GM19452 (cell line): ENCODE results near the gene ADGRD1.

ENCODE experiments used
- ATAC-seq: cut with Tn5 transposase; IDR thresholded peaks from one replicate; pipeline ENCODE4 v1.9.1; 2021; ENCODE audit not compliant: unreplicated experiment

Gene ADGRD1

DNA sequence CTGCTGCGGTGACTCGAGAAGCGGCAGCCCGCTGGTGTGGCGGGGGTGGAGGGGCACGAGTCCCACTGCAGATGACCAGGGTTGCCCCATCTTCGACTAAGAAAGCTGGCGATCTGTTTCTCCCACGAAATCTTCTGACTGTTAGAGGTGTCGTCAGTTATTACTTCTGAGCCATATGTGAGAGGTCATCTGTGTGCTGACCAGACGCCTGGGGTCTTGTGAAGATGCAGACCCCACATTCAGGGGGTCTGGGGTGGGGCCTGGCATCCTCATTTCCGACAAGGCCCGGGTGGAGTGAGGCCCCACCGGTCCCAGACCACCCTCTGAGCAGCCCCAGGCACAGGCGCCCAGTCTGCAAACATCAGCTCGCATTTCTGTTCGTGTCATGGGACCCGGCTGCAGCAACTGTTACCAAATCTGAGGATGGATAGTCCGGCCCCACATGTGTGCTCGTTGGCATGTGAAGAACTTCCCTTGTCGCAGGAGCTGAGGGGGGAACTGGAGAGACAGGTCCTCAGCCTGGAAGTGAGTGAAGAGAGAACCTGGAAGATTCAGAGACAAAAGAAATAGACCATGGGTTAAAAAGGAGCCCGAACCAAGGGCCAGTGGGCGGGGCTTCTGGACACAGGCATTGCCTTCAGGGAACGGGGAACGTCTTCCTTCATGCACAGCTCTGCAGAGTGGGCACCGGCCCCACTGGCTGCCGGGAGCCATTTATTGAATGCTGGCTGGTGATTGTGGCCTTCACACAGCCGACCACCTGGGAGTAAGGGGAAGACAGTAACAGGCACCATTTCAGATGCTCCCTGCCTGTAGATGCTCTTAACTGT lies 135.2 kb downstream of the ADGRD1 start:
- ATAC-seq = no peak

DNA sequence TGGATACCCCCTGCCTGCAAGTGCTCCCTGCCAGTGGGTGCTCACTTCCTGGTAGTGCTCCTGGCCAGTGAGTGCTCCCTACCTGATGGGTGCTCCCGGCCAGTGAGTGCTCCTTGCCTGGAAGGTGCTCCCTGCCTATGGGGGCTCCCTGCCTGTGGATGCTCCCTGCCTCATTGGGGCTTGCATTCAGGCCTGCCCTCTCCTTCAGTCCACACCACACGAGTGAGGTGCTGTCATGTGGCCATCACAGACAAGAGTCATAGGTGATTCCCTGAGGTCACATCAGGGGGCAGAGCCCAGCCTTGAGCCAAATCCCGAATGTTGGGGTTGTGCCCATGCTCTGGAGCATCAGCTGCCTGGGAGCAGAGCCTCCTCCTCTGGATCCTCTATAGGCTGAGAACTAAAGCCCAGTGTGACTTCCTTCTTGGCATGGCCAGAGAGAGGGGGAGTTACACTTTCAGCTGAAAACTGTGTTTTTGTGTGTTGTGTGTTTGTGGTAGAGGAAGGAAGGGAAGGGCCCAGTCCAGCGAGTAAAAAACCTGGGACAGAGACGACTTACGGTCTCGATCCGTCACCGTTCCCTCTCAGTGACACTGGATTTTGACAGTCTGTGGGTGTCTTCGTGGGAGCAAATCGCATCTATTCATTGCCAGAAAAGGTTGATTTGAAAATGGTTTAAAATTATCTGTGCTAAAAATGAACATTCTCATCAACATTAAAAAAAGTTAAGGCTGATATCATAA lies 136.0 kb downstream of the ADGRD1 start:
- no peak for ATAC-seq

DNA sequence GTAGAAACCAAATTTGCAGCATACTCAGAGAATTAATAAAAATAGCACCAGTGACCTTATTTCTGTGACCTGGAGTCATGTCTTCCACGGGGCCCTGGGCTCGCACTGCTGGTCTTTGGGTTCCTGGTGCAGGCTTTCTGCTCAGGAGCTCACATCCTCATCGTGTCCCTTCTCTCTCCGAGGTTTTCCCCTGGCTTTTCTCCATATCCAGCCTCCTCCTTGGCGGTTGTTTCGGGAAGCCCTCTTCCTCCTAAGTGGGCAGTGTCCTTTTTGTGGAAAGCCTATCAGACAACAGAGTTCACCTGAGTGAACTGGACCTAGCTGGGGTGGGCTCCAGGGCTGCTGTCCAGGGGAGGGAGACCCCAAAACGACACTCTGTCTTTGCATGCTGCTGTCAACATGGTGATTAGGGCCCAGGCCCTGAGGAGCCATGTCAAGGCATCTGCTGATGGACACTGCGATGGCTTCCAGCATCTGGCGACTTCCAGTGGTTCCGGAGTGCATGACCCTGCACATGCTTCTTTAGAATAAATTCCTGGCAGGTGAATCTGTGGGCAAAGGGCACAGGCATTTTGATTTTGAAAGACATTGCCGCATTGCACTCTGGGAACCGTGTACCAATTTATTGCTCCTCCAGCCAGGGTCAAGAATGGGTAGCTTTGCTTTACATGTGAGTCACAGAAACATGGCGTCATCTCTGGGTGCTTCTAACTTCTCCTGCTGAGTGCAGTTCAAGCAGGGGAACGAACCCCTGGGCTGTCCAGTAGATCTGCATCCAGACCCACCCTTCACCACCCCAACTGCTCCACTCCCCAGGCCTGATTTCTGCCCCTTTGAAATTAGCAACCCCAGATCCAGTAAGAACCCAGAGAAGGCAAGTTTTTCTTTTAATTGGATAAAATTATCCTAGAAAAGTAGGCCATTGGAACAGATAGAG lies 136.8 kb downstream of the ADGRD1 start:
- ATAC-seq = no peak

DNA sequence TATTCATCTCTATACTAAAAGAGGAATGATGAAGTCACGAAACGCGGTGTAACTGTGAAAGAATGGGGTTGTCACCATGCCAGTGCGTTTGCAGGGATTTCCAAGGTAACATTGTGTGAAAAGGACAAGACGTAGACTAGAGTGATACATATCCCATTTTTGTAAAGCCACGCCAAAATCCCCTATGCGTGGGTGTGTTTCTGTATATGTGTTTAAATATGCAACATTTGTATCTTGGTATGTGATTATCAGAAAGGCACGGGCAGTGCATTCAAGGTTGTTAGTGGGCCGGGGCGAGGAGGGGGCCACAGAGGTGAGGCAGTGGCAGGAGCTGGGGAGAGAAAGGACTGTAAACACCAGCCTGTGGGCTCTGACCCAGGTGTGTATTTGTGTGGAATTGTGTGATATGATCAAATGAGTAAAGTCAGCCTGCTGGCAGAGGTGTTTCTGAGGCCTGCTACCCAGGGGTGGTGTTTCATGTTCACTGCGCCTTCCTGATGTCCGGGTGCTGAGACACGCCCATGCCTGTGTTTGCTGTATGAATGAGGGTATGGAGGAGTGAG lies 137.8 kb downstream of the ADGRD1 start:
- ATAC-seq = no peak

DNA sequence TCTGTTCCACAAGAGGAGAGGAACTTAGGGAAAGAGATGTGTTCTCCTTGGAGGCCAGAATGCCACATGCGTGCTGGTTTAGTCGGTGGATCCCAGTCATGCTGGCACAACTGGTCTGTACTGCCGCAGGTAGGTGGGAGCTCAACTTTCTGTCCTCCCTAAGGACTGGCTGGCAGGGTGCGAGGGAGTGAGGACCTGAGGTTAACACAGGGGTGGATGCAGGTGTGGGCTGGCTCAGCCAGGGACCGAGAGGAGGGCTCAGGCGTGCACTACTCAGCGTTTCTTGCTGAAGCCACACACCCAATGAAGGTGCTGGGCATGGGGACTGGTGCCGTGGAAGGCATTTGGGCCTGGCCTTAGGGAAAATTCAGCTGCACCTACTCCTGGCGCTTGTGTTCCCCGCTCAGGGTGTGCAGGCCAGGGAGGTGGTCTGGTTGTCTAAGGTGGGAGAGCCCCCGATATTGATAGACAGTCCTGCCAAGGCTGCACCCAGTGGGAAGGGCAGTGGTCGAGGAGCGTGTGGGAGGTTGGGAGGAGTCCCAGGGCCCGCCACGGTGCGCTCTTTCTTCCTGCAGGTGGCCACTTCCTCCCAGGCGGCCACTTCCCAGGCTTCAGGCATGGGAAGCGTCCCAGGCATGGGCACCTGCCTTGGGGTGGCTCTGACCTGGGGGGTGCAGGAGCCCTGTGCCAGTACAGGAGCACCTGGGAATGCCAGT lies 138.4 kb downstream of the ADGRD1 start:
- ATAC-seq = no peak

DNA sequence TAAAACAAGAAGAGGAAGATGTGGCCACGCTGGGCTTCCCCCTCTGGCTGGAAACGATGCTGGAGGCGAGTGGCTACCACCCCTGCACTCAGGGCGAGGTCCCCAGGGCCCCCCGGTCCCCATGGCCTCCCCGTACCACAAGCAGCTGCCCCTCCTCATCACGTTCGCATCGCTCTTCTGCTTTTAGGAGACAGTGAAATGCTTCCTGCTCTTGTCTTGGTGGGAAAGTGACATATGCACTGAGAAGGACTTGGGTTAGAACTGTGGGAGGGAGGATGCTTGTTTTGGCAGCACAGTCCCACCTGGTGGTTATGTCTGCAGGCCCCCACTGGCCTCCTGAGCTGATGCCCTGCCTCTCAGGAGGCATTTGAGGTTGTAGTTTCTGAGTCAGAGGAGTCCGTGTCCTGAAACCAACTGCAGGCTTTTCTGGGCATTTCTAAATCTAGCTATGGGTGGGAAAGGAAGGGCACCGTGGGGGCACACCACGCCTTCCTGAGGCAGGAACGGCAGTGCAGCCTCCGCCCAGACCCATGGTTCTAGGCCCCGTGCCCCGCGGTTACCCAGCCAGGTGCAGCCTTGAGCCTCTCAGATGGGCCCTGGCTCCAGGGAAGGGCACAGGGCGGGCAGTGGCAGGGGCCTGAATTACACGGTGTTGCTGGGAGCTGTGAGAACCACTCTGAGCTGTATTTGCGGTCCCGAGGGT lies 139.3 kb downstream of the ADGRD1 start:
- peak; percentile 74 for ATAC-seq

DNA sequence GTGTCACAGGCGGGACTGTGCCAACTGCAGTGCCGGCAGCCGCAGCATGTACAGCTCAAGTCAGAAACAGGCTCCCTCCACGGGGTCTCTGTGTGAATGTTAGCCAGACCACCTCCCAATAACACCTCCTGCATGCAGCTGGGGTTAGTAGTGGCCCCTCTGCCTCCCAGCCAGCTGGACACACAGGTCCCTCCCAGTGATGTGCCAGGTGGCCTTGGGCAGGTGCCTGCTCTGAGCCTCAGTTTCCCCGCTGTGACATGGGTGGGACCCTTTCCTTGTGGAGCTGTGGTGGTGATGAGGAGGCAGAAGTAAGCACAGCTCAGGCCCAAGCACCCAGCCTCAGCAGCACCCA lies 139.9 kb downstream of the ADGRD1 start:
- ATAC-seq = no peak

DNA sequence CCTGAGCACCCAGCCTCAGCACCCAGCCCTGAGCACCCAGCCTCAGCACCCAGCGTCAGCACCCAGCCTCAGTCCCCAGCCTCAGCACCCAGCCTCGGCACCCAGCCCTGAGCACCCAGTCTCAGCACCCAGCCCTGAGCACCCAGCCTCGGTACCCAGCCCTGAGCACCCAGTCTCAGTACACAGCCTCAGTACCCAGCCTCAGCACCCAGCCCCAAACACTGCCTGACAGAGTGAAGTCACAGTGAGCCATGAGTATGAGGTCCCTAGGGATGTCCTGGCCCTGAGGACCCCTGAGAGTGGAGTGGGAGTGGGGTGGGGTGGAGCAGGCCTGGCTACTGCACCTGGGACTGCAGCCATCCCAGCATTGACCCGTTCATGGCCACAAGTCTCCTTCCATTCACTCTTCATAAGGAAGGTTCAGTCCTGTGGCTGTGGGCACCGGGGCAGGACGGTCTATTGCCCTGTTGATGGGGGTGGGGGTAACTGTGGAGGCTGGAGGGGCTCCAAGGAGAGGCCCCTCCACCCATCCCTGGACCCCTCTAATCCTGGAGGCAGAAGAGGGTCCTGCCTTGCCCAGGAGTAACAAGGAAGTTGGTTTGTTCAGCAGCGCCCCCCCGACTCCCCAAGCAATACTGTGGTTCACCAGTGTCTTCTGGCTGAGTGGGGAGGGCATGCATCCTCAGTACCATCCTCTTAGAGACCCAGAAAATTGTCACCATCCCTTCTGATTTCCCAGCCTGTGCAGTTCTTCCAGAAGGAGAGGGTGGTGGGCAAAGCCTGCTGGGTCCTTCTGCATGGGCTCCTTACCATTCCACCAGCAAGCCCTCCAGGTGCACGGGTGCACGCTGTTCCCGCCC lies 140.5 kb downstream of the ADGRD1 start:
- ATAC-seq = no peak

DNA sequence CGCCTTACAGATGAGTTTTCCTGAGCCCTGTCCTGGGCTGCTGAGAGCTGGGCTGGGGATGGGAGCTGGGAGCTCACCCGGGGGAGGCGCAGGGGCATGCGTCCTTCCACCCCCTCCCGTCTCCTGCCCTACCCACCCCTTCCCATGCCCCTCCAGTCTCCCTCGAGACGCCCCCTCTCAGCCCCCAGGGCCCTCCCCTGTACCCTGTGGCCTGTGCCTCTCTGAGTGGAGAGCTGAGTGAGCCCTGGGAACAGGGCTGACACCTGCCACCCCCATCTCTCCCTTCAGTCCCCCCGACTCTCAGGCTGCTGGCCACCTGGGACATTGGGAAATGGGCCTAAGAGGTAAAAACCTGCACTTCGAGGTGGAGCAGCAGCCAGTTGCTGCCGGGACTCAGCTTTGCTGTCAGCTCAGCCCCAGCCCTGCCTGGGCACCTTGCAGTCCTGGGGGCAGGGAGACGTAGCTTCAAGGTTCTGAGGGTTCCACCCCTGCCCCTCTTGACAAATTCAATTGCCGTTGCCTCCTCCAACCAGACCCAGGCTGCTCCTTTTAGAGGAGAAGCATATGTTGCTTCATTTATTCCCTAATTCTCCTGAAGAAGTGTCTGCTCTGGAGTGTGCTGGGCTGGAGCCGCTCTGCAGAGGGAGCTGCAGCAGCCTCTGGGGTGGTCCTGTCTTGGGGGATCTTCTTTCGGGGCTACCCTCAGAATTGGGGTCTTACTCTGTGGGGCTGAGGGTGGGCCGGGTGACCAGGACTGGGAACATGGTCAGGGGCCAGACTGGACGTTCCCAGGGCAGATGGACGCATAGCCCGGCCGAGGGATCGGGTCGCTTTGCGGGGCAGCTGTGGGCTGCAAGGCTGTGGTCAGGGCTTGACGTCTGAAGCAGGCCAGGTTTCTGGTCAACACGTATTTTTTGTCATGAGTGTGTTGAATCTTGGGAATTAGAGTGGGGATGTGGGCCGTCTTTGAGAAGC lies 141.4 kb downstream of the ADGRD1 start:
- no peak for ATAC-seq

DNA sequence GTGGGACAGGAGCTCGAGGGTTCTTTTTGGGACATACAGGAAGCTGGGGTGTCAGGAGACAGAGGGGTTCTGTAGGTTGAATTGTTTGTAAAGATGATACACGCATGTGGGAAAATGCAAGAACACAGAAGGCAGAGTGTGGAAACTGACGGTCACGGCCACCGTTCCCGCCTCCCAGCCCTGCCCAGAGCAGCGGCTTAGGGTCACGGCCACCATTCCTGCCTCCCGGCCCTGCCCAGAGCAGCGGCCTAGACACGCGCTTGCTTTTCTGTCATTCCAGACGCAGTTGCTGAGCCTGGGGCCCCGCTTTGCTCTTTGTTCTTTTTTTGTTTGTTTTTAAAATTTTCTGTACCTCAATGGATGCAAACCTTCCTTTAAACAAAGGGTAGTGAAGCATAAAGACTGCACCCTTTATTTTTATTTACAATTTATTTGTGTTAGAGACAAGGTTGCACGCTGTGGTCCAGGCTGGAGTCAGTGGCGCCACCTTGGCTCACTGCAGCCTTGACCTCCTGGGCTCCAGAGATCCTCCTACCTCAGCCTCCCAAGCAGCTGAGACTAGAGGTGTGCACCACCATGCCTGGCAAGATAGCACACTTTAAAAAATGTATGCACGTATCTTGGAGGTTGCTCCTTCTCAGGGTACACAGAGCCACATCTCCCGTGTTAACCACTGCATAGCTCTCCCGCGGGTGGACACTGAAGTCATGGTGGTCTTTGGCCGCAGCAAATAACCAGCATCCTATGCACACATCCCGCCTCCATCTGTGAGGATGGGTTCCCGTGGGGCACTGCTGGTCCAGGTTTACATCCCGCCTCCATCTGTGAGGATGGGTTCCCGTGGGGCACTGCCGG lies 142.3 kb downstream of the ADGRD1 start:
- ATAC-seq = no peak

DNA sequence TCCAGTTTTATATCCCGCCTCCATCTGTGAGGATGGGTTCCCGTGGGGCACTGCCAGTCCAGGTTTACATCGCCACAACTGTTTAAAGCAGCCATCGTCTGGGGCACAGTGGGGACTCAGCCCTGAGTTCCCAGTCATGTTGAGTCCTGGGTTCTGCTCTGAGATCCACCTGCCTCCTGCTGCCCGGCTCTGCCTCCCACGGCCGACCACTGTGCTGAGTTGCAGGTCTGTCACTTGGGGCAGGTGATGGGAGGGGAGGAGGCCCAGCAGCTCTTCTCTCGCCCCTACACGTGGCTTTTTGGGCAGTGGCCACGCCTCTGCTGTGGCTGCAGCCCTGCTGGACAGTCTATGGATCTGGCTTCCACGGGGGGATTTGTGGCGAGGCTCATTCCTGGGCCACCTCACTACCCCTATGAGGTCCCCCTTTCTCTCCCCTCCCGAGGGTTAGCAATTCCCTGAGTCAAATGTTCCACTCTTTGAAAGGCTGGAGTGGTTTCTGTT lies 143.0 kb downstream of the ADGRD1 start:
- ATAC-seq = no peak

DNA sequence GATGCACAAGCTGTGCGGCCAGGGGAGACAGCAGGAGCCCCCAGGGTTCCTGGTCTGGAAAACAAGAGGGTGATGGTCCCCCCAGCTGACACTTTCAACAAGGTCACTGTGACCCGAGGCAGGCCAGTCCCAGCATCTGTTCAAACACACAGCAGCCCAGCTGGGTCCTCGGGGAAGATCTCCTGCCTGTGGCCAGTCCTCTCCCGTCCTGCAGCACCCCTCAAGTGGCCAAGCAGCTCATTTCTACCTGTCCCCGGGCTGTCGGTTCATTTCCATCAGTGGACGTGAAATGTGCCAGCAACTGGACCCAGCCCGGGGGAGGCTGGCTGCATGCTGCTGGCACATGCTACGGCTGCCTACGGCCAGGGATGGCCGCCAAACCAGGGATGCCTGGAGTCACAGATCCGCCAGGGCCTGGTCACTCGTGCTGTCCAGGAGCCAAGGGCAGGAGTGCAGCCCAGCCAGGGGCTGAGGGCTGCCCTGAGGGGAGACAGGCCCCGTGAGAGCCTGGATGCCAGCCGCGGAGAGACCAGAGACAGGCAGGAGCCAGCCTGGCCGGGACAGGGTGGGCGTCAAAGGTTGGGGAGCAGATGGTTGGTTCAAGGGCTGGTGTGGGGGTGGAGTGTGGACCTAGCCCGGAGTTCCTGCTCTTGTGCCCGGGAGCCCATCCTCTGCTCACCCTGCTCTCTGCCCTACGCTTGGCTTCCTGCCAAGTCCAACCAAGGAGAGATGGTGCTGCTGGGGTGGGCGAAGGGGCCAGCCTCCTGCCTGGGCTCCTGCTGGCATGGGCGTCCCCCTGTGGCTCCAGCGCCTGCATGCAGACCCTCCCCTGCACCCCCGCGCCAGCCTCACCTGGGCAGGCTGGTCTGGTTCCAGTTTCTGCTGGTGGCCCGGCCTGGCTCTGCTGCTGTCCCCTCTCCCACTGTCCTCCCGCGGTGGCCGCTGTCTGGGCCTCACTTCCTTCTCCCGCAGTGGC lies 143.8 kb downstream of the ADGRD1 start:
- ATAC-seq = no peak

DNA sequence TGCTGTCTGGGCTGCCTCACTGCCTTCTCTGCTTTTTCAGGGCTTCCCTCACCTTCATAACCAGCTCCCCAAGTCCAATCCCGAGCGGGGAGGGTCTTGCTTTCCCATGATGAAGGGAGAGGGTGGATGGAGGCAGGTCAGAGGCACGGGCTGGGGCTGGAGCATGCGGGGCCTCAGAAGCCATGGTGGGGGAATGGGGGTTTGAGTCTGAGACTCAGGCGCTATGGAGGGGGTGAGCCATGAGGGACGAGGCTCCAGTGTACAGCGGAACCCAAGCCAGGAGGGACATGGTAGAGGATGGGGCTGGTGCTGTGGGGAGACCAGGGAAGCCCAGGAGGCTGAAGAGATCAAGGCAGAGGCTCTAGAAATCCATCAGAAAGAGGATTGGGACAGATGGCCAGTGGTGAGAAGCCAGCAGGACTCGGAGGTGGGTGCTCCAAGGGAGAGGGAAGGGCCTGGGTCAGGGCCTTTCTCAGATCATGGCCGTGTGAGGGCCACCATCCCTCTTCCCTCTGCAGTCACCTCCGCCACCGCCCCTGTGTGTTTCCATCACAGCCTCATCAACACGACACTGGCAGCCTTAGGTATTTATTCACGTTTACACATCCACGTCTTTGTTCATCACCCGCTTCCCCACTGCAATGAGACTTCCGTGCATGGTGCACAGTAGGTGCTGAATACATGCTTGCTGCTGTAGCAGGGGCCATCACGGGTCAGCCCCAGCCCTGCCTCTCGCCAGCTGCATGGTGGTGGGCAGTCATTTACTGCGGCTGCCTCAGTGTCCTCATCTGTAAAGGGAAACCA lies 144.7 kb downstream of the ADGRD1 start:
- ATAC-seq = no peak

DNA sequence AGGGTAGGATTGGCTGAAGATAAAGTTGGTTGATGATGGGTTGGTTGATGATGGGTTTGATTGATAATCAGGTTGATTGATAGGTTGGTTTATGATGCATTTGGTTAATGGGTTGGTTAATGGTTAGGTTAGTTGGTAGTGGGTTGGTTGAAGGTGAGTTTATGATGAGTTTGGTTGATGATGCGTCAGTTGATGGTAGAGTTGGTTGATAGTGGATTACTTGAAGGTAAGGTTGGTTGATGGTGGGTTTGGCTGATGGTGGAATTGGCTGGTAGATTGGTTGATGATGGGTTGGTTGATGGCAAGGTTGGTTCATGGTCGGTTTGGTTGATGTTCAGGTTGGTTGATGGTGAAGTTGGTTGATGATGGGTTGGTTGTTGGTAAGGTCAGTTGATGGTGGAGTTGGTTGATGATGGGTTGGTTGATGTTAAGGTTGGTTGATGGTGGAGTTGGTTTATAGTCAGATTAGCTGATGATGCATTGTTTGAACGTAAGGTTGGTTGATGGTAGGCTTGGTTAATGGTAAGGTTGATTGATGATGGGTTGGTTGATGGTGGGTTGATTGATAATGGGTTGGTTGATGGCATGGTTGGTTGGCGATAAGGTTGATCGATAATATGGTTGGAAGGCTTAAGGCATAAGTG lies 146.4 kb downstream of the ADGRD1 start:
- ATAC-seq = no peak
